K562 (cell line): ENCODE measurements around the gene EBI3. TPM values are rescaled to one million over a fixed set of nuclear protein-coding genes. Genes with fewer than 3 reads are reported as not detected.
A peak's percentile ranks its signal among the peaks of the same experiment; 100 is the strongest.

ENCODE experiments used
- ATF7 ChIP-seq: fragments of 450-650 bp; IDR thresholded peaks from 2 replicates; pipeline ENCODE4 v1.7.1; 2014; ENCODE audit warnings: mild to moderate bottlenecking, moderate library complexity
- BRF2 ChIP-seq: IDR thresholded peaks from 3 replicates; pipeline ENCODE4 v1.6.1; 2011; ENCODE audit warnings: borderline replicate concordance, mild to moderate bottlenecking; ENCODE audit not compliant: insufficient read length, insufficient read depth
- CHCHD3 ChIP-seq: fragments of 250-450 bp; sonication (Bioruptor Pico); IDR thresholded peaks from 2 replicates; pipeline ENCODE4 v2.1.2; 2022; ENCODE audit warnings: mild to moderate bottlenecking
- CREB5 ChIP-seq: fragments of 250-450 bp; sonication (Bioruptor Pico); IDR thresholded peaks from 2 replicates; pipeline ENCODE4 v1.5.0; 2020; ENCODE audit warnings: mild to moderate bottlenecking
- DPF2 ChIP-seq: fragments of 450-650 bp; IDR thresholded peaks from 2 replicates; pipeline ENCODE4 v1.6.1; 2016
- ELF4 ChIP-seq: fragments of 450-650 bp; formaldehyde crosslinking; IDR thresholded peaks from 2 replicates; pipeline ENCODE4 v1.4.0; 2022; ENCODE audit warnings: missing genetic modification characterization
- FOXP1 ChIP-seq: sonication (generic); formaldehyde crosslinking; IDR thresholded peaks from 2 replicates; pipeline ENCODE4 v1.8.0; 2022; ENCODE audit warnings: mild to moderate bottlenecking, missing genetic modification reagents
- HMGXB4 ChIP-seq: sonication (generic); formaldehyde crosslinking; IDR thresholded peaks from 2 replicates; pipeline ENCODE4 v1.8.1; 2023; ENCODE audit warnings: mild to moderate bottlenecking, missing genetic modification reagents
- MTF1 ChIP-seq: fragments of 250-450 bp; sonication (Bioruptor Pico); IDR thresholded peaks from 2 replicates; pipeline ENCODE4 v1.9.0; 2021; ENCODE audit warnings: moderate library complexity, mild to moderate bottlenecking, inconsistent platforms, borderline replicate concordance
- NCOA2 ChIP-seq, 2 experiments: fragments of 450-650 bp; IDR thresholded peaks; 2 replicates each; pipeline ENCODE4 v1.6.1; 2018; ENCODE audit warnings: mild to moderate bottlenecking in 2 of 2, moderate library complexity in 1 of 2; ENCODE audit not compliant: partially characterized antibody in 2 of 2
- NCOA4 ChIP-seq: fragments of 450-650 bp; IDR thresholded peaks from 2 replicates; pipeline ENCODE4 v1.6.1; 2018; ENCODE audit warnings: mild to moderate bottlenecking; ENCODE audit not compliant: partially characterized antibody
- NFXL1 ChIP-seq: fragments of 450-650 bp; formaldehyde crosslinking; IDR thresholded peaks from 2 replicates; pipeline ENCODE4 v1.4.0; 2021; ENCODE audit warnings: mild to moderate bottlenecking
- PKNOX1 ChIP-seq: fragments of 450-650 bp; IDR thresholded peaks from 2 replicates; pipeline ENCODE4 v1.6.1; 2016
- RHOXF2B ChIP-seq: fragments of 250-450 bp; sonication (Bioruptor Pico); conservative IDR thresholded peaks from 2 replicates; pipeline ENCODE4 v1.5.1; 2021
- TEAD2 ChIP-seq: fragments of 450-650 bp; IDR thresholded peaks from 2 replicates; pipeline ENCODE4 v1.6.1; 2016; ENCODE audit warnings: missing genetic modification characterization, control low read depth, missing compliant biosample characterization
- WHSC1 ChIP-seq: IDR thresholded peaks from one replicate; pipeline ENCODE4 v1.6.1; 2012; ENCODE audit warnings: low read length, control low read depth, inconsistent platforms
- ZFPM2 ChIP-seq: fragments of 250-450 bp; sonication (Bioruptor Pico); IDR thresholded peaks from 2 replicates; pipeline ENCODE4 v1.5.1; 2022; ENCODE audit warnings: mild to moderate bottlenecking
- polyA plus RNA-seq, 8 experiments: library from polyadenylated mRNA; depleted of rRNA in 4 of 8; stranded (reverse) in 5 of 8; unstranded in 3 of 8; fragments of >200 nt; fragmentation: Nextera tagmentation in 2 of 8; fragmentation: Illumina TruSeq in 1 of 8; extraction: Ambion mirVana in 2 of 8; extraction: Trizol in 1 of 8; gene quantifications; 2 replicates each; pipeline versions ENCODE4 v1.2.1 to v1.2.3, GENCODE V29; 2011 to 2014; ENCODE audit warnings: inconsistent platforms in 1 of 8, missing spikeins in 1 of 8
- total RNA-seq, 7 experiments: library from RNA; depleted of rRNA in 6 of 7; stranded (reverse); fragments of >200 nt in 6 of 7; fragmentation: Illumina TruSeq in 2 of 7; extraction: Trizol in 2 of 7; gene quantifications; 2 replicates each; pipeline versions ENCODE4 v1.2.1 to v1.2.3, GENCODE V29; 2011 to 2021; ENCODE audit warnings: low replicate concordance in 1 of 7

Gene EBI3
- total and polyA plus RNA-seq, 9 of the 15 experiments (the other 6 are each of a cell fraction or from before 2014, with no cell fraction given) = 0.08 to 0.35 (median 0.22) TPM; not detected in 6

GRCh38 chr19:4197625-4198466 is 31.5 kb upstream of the EBI3 start (continued):
- TF ChIP-seq BRF2 = no peak
- no peak for TF ChIP-seq TEAD2
- no peak for TF ChIP-seq RHOXF2B (CRISPR knock-in tag)
- no peak for TF ChIP-seq CREB5 (CRISPR knock-in tag)
- no peak for TF ChIP-seq HMGXB4 (CRISPR knock-in tag)
- no peak for TF ChIP-seq MTF1 (CRISPR knock-in tag)
- peak; percentile 72; the same call in 1 of the 2 replicates for TF ChIP-seq FOXP1 (CRISPR knock-in tag)
- no peak for TF ChIP-seq NCOA2 (IDR thresholded peaks at IDR 0.05; ENCODE audit: partially characterized antibody in 2 of 2)
- no peak for TF ChIP-seq ELF4
- TF ChIP-seq CHCHD3 (CRISPR knock-in tag) = no peak
- no peak for TF ChIP-seq ATF7
- TF ChIP-seq NCOA4 = no peak
- TF ChIP-seq NFXL1 = no peak
- no peak for TF ChIP-seq WHSC1
- TF ChIP-seq DPF2 = peak; percentile 32; the same call in 1 of the 2 replicates
- no peak for TF ChIP-seq PKNOX1
- no peak for TF ChIP-seq ZFPM2
